HG03469 (cell line): ENCODE results near the gene GALT.

Experiments
- ATAC-seq: cut with Tn5 transposase; IDR thresholded peaks from one replicate; pipeline ENCODE4 v1.9.1; 2021; ENCODE audit warnings: mild to moderate bottlenecking, moderate library complexity, moderate number of reproducible peaks; ENCODE audit not compliant: unreplicated experiment

GALT gene

DNA sequence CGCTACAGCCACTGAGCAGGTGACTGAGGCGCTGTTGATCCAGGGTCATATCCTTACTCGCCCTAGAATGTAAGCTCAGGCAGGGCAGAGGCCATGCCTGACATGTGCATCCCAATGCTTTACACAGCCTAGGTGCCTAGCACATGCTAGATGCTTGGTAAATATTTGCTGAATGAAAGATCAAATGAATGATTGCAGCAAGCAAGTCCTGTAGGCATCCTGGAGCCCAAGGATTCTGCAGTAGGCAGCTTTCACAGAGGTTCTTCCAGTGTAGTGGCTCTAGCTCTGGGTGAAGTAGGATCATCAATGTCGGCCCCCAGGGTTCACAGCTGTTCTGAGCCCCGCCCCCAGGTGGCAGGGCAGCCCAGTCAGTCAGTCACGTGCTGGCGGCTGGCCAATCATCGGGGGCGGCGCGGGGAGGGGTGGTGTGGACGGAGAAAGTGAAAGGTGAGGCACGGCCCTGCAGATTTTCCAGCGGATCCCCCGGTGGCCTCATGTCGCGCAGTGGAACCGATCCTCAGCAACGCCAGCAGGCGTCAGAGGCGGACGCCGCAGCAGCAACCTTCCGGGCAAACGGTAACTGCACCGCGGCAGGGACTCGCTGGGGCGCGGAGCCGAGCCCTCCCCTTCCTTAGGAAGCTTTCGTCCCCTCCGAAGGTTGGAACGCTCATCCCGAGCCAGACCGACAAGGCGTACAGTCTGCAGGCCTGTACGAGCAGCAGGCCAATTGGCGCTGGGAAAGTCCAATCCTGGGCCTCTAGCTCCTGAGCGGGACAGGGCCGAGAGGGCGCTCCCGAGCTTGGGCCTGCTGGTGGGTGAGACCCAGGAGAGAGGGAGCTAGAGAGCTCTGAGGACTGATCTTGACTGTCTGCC, at the start of gene GALT:
TSS of gene GALT (plus strand) at position 465 of the 873 bp plus-strand sequence. CDS start at position 495, 30 bp downstream.
- ATAC-seq, result peak; percentile 70

DNA sequence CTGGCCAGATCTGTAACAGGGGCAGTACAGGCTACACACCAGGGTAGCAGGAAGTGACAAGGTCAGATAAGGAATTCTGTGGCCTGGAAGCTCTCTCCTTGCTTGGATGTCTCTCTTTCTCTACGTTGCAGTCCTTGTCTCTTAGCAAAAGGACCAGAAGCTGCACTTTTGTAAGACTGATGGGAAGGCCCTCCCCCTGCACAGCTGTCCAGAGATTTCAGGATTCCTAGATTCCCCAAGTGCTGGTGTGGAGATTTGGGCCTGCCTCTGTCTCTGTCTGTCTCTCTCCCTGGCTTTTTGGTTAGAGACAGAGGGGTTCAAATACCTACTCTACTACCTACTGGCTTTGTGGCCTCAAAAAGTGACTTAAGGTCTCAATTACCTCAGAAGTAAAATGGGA, 46.9 kb upstream of the GALT start:
- ATAC-seq, result no peak

DNA sequence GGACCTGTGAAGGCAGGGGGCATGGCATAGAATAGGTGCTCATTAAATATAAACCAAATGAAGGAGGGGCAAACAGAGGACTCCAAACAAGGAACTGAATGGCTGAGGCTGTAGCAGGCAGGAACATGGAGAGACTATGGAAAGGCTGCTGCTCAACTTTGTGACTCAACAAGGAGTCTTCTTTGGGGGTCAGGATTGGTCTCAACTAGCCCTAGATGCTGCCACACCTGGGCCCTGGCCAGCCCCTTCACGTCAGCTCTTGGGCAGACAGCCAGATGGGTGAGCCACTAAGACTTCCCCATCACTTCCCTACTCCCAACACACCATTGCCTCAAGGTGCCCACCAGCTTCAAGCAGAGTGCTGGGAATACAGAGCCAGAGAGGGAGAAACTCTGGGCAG, 45.6 kb upstream of the GALT start:
- ATAC-seq, result no peak

DNA sequence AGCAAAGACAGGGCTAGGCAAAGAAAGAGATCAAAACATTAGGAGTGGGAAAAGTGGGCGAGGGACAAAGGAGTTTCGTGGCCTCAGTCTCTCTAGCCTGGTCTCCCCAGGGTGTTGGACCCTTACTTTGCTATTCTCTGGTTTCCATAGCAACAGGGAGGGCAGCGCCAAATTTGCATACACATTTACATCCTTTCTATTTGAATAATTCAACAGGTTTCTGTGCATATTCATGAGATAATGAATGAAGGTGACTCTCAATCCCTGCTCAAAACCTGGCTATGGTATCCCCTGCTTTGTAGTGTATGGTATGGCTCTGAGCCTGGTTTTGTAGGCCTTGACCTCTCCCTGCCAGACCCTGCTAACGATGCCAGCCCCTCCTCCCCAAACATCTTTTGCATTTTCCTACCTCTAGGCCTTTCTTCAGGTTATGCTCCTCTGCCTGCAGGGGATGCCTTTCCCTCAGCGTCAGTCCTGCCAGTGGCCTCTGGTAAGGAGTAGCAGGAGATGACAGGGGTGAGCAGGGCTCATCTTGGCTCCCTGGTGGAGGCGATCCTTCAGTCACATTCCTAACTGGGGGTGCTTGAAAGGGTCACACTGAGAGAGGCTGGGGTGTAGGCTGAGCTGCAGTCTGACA, 44.4 kb upstream of the GALT start:
- no peak for ATAC-seq

DNA sequence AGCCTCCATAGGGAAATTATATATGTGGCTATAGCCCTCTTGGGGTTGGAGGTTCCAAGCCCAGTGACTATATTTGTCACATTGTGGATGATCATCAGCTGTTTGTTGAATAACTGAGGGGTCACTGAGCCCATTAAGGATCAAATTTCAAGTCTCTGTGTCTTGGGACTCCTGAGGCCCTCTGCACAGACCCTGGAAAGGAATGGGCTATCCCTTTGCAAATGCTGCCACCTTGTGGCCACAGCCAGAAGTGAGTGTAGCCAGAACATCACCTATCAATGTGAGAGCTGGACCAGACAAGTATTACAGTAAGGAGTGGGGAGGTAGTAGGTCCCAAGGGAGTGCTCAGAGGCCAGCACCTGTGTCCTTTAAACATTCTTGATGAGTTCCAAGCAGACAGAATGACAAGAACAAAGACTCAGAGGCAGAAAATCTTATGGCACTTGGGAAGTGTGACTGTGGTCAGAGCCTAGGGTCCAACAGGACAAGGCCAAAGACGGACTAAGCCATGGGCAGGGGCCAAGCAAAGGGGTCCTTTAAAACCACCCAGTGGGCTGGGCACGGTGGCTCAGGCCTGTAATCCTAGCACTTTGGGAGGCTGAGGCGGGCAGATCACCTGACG, 42.8 kb upstream of the GALT start:
- peak; percentile 79 for ATAC-seq

DNA sequence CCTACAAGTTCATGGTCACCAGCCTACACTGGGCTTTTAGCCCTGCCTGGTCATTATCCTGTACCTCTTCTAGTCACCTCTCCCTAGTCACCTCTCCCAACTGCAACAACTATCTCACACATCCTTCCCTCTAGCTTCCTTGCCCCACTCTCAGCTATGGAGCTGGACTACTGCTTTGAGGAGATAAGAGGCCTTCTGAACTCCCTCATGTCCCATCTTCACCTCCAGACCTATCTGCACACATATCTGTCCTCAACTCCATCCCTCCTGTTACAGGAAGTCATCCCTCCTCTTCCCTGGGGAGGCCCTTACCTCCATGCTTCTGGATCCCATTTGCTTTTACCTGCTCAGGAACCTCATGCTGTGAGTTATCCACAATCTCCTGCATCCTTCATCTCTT, 40.3 kb upstream of the GALT start:
- ATAC-seq, result no peak

DNA sequence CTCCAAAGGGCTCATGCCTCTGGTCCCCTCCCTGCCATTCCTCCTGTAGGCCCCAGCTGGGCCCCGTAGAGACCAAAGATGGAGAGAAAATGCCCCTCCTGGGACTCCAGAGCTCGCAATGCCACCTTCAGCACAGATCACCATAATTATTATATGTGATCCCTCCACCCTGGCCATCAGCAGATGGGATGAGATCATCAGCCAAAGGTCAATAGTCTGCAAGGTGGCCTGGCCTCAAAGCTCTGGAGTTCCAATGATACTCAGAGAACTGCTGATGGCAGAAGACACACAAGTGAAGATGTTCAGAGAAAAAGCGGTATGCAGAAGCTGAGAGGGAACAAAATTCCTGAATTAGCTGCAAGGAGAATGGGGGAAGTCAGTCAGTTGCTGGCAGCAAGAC, 39.6 kb upstream of the GALT start:
- no peak for ATAC-seq

GRCh38 chr9:34607331-34607730, 39.1 kb upstream of the GALT start:
- ATAC-seq, result no peak

GRCh38 chr9:34610434-34611206, 35.9 kb upstream of the GALT start:
- ATAC-seq, result no peak

- no peak for ATAC-seq
Measured at GRCh38 chr9:34611251-34611810, 35.1 kb upstream of the GALT start.

- no peak for ATAC-seq
Measured at GRCh38 chr9:34611811-34612787, 34.4 kb upstream of the GALT start, which contains the start of gene RPP25L. TSS of gene RPP25L (minus strand) at chr9:34612097. CDS start at chr9:34611296, 801 bp downstream.

- ATAC-seq, result no peak
Measured at GRCh38 chr9:34612788-34613390, 33.6 kb upstream of the GALT start.

DNA sequence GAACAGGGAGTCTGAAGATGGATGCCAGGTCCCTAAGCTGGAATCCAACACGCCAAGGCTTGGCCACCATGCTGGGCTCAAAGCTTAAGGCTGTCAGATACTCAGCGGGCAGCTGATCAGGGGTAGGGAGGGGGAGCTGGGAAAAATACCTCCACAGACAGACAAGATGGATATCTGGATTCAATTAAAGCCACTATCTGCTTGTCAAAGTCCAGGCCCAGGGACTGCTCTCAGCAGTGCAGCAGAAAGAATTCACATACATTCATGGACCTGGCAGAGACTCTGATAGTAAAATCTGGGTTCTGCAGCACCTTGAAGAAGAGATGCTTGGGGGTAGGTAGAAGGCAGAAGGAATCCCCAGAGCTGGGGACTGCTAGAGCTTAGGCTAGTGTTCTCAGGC, 31.3 kb upstream of the GALT start:
- ATAC-seq, result no peak

- ATAC-seq, result peak; percentile 93
Measured at GRCh38 chr9:34620061-34620994, 26.1 kb upstream of the GALT start, which contains the start of gene DCTN3. TSS of gene DCTN3 (minus strand) at chr9:34620495. CDS start at chr9:34620464, 31 bp downstream.

DNA sequence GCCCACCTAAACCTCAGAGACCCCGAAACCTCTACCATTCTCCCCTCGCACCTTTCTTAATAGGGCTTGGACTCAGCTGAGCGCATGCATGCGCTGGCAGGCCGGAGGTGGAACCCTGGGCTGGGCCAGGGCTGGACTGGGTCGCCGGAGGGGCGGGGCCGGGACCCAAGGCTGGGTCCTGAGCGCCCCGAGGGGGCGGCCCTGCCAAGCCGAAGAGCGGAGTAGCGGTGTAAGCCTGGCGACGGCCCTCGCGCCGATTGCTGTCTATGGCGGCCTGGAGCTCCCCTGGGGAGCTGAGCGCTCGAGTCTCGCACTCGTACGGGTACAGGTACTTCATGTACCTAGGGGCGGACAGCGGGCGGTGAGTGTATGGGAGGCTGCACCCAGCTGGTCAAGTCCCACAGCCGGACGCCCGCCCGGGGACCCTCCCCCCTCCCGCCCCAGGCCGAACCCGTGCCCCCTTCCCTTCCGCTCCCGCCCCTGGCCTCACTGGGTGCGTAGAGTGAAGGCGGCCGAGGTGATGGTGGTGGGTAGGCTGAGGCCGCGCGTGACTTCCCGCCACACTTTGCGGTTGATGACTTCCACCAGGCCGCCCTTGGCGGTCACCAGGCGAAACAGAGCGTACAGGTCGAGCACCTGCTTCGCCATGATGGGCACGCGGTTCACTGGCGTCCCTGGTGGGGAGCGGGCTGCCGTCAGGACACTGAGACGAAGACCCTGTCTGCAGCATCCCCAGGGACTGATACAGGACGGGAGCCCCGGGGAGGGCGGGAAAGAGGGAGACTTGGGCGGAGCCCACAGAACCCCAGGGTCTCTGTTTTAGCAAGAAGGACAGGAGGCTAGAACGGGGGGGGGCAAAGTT, 22.9 kb upstream of the GALT start:
- ATAC-seq, result no peak

DNA sequence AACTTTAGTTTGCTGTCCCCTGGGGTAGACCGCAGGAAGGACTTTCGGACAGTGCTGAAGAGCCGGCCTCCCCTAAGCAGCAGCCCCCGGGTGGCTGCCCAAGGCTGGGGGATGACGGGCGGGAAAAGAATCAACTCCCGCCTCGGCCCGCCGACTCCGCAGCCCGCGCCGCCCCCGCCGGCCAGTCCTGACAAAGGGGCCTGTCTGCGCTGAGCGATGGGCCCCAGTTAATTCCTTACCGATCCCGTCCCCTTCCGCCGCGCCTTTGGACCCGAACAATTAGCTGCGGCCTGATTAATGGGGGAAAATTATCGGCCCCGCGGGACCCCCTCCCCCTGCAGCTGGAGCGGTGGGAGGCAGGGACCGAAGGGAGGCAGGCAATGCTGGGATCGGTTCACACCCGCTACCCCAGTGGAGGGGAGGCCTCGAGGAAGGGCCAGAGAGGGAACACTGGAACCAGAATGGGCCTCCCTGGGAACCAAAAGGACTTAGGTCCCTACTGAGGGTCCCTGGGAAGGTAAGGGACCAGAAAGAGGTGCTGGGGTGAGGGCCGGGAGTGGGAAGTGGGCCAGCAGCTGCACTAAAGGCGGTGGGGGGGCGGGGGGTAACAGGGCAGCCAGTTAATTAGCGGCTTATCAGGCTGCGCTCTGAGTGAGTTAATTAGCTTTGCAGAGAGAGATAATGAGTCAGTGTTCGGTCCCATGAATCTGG, 21.8 kb upstream of the GALT start:
- ATAC-seq, result no peak

DNA sequence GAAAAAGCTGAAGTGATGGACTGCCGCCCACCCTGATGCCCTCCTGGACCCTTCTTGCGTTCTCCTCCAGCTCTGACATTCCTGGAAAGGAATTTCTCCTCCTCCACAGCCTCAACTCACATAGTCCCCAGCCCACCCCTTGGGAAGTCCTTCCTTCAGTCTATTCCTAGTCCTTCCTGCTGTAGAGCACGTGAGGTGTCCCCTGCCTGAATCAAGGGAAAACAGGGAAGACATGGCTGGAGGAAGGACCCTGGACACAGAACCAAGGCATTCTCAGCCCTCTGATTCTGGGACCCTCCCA, 21.3 kb upstream of the GALT start:
- no peak for ATAC-seq
